ENCODE measurements around the gene GLB1L.
"Not testable (repeated sequence)": the region's sequence is repeated elsewhere in the genome, so short reads cannot be mapped to it uniquely, and the experiment has no call there.

GLB1L gene

DNA sequence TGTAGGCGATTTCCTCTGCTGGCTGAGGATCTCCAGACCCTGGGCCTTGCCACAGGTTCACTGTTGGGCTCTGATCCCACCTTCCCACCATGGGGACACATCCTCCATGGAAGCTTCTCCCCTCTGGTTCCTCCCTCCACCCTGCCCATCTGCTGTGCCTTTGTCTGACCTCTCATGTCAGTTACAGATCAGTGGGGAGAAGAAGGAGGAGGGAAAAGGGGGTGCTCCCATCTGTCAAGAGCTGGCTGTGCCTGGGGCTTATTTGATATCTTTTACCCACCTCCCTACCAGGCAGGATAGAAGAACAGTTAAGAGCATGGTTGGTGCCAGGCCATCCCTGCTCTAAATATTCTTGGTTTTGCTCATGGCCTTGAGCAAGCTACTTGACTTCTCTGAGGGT, 21.6 kb upstream of the GLB1L start:
- H3K4me3 ChIP-seq (ENCODE audit: low read depth, low read length) = no peak overlapping the region
- DNase-seq (ENCODE audit: low read depth) = no peak
- TF ChIP-seq, protein P1, sequence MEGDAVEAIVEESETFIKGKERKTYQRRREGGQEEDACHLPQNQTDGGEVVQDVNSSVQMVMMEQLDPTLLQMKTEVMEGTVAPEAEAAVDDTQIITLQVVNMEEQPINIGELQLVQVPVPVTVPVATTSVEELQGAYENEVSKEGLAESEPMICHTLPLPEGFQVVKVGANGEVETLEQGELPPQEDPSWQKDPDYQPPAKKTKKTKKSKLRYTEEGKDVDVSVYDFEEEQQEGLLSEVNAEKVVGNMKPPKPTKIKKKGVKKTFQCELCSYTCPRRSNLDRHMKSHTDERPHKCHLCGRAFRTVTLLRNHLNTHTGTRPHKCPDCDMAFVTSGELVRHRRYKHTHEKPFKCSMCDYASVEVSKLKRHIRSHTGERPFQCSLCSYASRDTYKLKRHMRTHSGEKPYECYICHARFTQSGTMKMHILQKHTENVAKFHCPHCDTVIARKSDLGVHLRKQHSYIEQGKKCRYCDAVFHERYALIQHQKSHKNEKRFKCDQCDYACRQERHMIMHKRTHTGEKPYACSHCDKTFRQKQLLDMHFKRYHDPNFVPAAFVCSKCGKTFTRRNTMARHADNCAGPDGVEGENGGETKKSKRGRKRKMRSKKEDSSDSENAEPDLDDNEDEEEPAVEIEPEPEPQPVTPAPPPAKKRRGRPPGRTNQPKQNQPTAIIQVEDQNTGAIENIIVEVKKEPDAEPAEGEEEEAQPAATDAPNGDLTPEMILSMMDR (IDR thresholded peaks at IDR 0.05; ENCODE audit: insufficient read depth, low read depth, low read length, missing control alignments) = no peak

DNA sequence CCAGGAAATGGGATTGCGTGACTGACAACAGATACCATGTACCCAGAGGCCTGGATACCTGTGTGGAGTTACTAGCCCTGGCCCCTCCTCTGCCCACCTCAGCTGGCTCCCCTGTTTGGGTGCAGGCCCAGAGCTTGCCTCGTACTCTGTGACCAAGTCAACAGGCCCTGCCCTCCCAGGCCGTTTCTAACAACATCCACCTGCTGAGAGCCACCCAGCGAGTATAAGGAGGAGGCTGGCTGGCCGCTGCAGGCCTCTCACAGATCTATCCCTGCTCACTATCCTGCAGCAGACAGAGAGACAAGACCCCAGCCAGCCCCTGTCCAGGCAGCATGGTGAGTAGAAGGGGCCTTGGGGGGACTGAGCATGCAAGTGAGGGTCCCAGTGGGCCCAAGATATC, 21.0 kb upstream of the GLB1L start:
- TF ChIP-seq, protein P1 (IDR thresholded peaks at IDR 0.05; ENCODE audit: insufficient read depth, low read depth, low read length, missing control alignments) = no peak
- DNase-seq (ENCODE audit: low read depth) = no peak
- H3K4me3 ChIP-seq (ENCODE audit: low read depth, low read length) = no peak overlapping the region

DNA sequence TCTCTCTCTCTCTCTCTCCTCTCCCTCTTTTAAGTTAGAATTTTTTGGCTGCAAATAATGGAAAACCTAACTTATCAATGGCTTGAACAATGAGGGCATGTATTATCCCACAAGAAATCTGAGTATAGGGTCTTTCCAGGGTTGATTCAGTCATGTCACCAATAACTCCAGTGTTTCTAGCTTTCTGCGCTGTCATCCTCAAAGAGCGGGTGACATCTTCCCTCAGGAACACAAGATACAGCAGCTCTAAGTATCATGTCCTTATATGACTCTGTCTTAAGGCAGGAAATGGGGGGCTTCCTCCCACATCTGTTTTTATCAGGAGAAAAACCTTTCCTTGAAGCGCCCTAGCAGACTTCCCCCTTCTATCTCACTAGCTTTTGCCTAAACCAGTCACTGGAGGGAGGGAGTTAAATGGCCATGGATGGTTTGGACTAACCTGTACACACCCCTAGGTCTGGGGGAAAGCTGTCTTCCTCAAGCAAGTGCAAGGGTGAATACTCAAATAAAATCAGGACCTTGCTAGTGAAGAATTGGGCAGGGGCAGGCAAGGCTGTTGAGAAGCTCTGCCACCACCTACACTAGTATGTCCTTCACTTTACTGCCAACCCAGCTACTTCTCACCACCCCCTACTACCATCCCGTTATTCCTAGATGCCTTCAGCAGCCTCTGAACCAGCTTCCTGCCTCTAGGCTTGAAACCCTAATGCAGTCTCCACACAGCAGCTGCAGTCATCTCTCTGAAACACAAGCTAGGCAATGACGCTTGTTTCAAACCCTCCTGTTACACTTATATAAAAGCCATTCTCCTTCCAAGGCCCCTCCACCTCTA, 16.0 kb upstream of the GLB1L start:
- TF ChIP-seq, protein P1 (IDR thresholded peaks at IDR 0.05; ENCODE audit: insufficient read depth, low read depth, low read length, missing control alignments) = no peak
- no peak for DNase-seq (ENCODE audit: low read depth)
- no peak overlapping the region for H3K4me3 ChIP-seq (ENCODE audit: low read depth, low read length)

DNA sequence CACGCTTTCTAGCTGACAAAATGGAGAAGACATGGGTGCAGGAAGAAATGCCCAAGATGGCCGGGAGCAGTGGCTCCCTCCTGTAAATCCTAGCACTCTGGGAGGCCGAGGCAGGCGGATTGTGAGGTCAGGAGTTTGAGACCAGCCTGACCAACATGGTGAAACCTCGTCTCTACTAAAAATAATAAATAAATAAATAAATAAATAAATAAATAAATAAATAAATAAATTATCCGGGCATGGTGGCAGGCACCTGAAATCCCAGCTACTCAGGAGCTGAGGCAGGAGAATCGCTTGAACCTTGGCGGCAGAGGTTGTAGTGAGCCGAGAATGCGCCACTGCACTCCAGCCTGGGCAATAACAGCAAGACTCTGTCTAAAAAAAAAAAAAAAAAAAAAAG, 13.7 kb upstream of the GLB1L start:
- DNase-seq (ENCODE audit: low read depth); H3K4me3 ChIP-seq (ENCODE audit: low read depth, low read length): not testable (repeated sequence)

DNA sequence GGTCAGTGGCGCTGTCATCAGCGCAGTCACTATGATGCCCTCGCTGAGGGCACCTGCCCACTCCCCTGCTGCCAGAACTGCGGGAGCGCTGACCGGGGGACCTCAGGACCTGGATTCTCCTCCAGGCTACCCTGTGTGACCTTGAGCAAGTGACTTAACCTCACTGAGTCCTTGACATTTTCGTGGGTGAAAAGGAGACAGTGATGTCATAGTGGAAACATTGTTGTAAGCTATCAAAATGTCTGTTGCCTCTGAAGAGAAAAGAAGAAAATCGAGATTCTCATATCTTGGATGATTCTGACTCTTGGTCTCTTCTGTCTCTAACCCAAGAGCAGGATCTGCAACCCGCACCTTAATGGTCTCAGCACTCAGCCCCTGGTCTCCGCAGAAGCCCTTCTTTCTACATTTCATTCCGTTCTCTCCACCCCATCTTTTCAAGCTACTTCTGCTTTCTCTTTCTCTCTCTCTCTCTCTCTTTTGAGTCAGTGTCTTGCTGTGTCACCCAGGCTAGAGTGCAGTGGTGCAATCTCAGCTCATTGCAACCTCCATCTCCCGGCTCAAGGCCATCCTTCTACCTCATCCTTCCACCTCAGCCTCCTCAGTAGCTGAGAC, 9.5 kb upstream of the GLB1L start:
- TF ChIP-seq, protein P1 (IDR thresholded peaks at IDR 0.05; ENCODE audit: insufficient read depth, low read depth, low read length, missing control alignments) = no peak
- no peak for DNase-seq (ENCODE audit: low read depth)
- peak overlapping the region; percentile 76 for H3K4me3 ChIP-seq (ENCODE audit: low read depth, low read length)

DNA sequence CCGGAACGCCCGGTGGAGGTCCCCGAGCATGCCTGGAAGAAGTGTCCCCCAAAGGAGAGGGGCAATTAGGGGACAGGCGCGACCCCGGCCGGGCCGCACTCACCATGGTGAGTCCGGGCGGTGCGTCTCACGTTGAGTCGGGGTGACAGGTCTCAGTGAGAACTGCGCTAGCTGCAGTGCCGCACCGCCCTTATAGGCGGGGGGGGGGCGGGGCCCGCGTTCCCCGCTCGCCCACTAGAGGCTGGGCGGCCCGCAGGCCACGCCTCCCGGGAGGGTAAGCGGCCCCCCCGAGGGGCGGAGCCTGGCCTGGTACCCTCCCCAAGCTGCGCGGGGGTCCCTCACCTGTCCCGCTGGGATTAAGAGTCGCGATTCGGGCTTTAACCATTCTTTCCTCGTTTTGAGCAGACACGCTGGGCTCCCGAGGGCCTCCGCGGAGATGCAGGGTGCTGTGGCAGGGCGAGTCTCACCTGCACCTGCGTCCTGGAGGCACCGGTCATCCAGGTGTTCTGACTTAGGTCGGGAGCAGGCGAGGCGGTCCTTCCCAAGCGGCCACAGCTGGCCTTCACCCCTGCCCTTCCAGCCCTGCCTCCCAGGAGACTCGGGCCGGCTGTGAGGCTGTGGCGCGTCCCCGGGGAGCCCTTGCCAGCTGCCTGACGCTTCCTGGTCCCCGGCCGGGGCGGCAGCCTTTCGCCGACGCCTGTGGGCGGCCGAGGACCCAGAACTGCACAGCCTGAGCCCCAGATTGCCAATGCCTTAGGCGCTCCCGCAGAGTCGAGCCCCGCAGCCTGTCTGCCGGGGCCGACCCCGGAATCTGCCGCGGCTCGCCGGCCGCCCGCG, 8.7 kb upstream of the GLB1L start, which contains the start of gene TUBA4A:
Gene TUBA4A (minus strand): TSS at position 166 of the 837 bp plus-strand sequence. CDS start 60 bp downstream, at position 106.
- TF ChIP-seq, protein P1 (IDR thresholded peaks at IDR 0.05; ENCODE audit: insufficient read depth, low read depth, low read length, missing control alignments) = no peak
- DNase-seq (ENCODE audit: low read depth) = peak; percentile 92
- peak within 1 kb of the TSS; percentile 76 for H3K4me3 ChIP-seq (ENCODE audit: low read depth, low read length)

Measured in GM12865 (cell line).